Activated T-helper 1 cell treated with anti-CD3 and anti-CD28 coated beads, Interleukin-12 subunit alpha, Interleukin-12 subunit beta, Interleukin-2, Interleukin-4 antibody, amounts not matched to agents 30 ng/mL and 10 ng/mL and 1 ng/mL, durations not matched to agents 14 hours and 24 hours and 36 hours (primary cell): ENCODE data around the gene HMG20B. TPM values are rescaled to one million over a fixed set of nuclear protein-coding genes. Genes with fewer than 3 reads are reported as not detected.
A peak's percentile ranks its signal among the peaks of the same experiment; 100 is the strongest.

Experiments used
- DNase-seq: peaks from one replicate; pipeline ENCODE4 v3.0.0; 2021; ENCODE audit warnings: low spot score
- H3K27ac Mint-ChIP-seq: one replicate; pipeline ENCODE4 v1.8.0; 2021; ENCODE audit warnings: mild to moderate bottlenecking, mixed read lengths
- H3K27me3 Mint-ChIP-seq: one replicate; pipeline ENCODE4 v1.8.0; 2022; ENCODE audit warnings: mild to moderate bottlenecking, moderate library complexity, mixed read lengths; ENCODE audit not compliant: insufficient read depth
- H3K36me3 Mint-ChIP-seq: one replicate; pipeline ENCODE4 v1.8.0; 2021; ENCODE audit warnings: low read depth, mixed read lengths
- H3K4me1 Mint-ChIP-seq: one replicate; pipeline ENCODE4 v1.8.0; 2021; ENCODE audit warnings: low read depth, mixed read lengths
- H3K4me3 Mint-ChIP-seq: one replicate; pipeline ENCODE4 v1.8.0; 2021; ENCODE audit warnings: mild to moderate bottlenecking, moderate library complexity, mixed read lengths
- H3K9me3 Mint-ChIP-seq: one replicate; pipeline ENCODE4 v1.8.0; 2021; ENCODE audit warnings: mixed read lengths
- intact Hi-C: fragments of 100-400 bp; cut with micrococcal nuclease; formaldehyde crosslinking; loops from one replicate; pipeline ENCODE4 v1.15.1; 2024
- total RNA-seq: library from RNA; stranded (reverse); gene quantifications from 2 replicates; pipeline ENCODE4 v1.2.3, GENCODE V29; 2022

HMG20B gene
- total RNA-seq, 1 donor from 2014 or later = 56.4 TPM

DNA sequence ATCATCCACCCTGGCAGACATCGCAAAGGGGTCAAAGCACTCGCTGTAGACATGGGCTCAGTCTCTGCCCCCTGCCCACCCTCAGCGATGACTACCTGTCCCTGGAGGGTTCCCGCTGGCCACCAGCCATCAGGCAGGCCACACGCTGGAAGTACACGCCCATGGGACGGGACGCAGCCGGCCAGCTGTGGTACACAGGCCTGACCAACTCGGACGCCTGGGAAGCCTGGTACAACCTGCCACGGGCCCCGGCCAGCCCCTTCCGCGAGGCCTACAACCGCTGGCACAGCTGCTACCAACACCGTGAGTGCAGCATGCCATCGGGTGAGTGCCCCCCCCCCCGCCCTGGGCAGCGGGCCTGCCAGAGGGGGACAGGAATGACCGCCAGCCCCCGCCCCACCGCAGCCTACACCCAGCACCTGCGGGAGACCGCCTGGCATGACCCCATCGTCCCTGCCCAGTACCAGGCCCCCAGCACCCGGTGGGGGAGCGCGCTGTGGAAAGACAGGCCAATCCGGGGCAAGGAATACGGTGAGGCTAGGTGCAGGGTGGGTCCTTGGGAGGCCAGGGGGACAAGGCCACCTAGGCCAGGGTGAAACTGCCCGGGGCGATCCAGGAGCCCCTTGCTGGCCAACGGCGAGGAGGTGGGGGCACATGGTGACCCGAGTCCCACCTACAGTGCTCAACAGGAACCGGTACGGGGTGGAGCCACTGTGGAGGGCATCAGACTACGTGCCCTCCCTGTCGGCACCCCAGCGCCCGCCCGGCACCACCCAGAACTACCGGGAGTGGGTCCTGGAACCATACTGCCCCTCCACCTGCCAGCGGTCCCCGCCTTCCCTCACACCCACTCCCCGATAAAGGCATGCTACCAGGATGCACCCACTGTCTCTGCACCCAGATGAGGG lies 29.3 kb upstream of the HMG20B start:
- intact Hi-C loops = no loop called here
- no peaks in the 10 kb centered on the region for H3K27me3 Mint-ChIP-seq

DNA sequence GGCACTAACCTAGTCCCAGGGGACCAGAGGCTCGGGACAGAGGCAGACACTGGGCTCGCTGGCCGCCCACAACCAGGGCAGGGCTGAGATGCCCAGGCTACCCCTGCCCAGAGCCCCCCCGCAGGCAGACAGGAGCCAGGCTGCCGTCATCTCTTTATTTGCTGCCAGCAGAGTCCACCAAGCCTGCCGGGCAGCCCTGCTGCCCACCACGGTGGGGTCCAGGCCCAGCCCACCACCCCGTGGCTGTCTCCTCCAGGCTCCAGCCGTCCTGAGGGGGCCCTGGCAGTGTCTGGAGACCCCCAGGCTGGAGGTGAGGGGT lies 28.7 kb upstream of the HMG20B start:
- H3K27me3 Mint-ChIP-seq = no peaks in the 10 kb centered on the region
- no peak overlapping the region for H3K27ac Mint-ChIP-seq
- H3K36me3 Mint-ChIP-seq = peaks cover 14% of the 10 kb centered on the region
- no peaks in the 10 kb centered on the region for H3K4me1 Mint-ChIP-seq
- H3K4me3 Mint-ChIP-seq = no peak overlapping the region
- no peak for DNase-seq
- H3K9me3 Mint-ChIP-seq = no peaks in the 10 kb centered on the region
- intact Hi-C loops = no loop called here

More for the DNA sequence above, 29.3 kb upstream of the HMG20B start:
- Mint-ChIP-seq H3K36me3 (peaks cover 14% of the 10 kb centered on the region), H3K27ac (no peak overlapping the region), H3K4me1 (no peaks in the 10 kb centered on the region), H3K9me3 (no peaks in the 10 kb centered on the region), H3K4me3 (no peak overlapping the region)
- DNase-seq = no peak

DNA sequence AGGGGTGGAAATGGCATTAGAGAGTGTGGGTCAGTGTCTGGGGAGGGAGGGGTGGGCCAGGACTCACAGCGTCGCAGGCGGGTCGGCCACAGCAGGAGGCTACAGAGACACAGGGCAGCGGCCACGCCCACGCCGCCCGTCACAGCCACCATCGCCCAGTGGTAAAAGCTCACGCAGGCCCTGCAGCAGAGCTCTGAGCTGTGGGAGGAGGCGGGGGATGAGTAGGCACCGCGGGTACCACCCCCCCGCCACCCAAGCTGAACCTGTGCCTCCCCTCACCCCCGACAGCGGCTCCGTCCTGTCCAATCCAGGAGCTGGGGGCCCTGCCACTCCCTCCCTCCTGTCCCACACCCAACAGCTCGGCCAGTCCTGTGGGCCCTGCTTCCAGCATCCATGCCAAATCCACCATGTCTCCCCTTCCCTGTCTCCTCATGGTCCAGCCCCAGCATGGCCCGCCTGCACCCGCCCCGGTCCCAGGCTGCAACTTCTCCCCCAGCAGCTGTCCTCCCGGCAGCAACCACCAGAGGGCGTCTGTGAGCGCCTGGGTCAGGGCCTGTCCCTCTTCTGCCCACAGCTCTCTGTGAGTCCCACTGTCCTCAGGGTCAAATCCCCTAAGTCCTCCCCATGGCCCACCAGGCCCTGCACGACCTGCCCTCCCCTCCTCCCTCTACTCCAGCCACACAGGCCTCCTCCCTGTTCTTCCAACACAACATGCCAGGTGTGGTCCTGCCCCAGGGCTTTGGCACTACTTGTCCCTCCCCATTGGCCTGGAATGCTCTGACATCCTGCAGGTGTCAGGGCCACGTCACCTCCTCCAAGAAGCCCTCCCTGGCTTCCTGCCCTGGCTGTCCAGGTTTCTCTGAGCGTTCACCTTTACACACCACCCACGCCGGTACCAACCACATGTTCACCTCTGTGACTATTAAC lies 27.7 kb upstream of the HMG20B start:
- intact Hi-C loops = loop anchor here (1.0 kb wide), 1 partner anchor 161 kb away; no protein-coding TSS in a partner anchor
- H3K27ac Mint-ChIP-seq = peak overlapping the region; percentile 5
- H3K9me3 Mint-ChIP-seq = no peaks in the 10 kb centered on the region
- H3K27me3 Mint-ChIP-seq = no peaks in the 10 kb centered on the region
- no peak overlapping the region for H3K4me3 Mint-ChIP-seq
- H3K36me3 Mint-ChIP-seq = peaks cover 10% of the 10 kb centered on the region
- peak; percentile 66 for DNase-seq
- no peaks in the 10 kb centered on the region for H3K4me1 Mint-ChIP-seq

DNA sequence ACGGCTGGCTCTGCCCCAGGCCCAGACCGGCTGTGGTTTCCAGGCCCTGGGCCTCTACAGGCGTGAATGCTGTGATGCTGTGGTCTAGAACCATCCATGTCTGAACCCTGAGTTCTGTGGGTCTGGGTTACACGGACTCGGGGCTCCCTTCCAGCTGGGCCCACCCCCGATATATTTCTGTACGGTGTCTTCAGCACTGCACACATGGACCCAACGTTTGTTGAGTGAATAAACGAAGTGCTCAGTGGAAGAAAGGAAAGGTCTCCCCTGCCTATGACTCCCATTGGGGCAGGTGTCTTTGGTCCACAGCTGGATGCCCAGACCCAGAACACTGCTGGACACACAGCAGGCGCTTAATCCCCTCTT lies 27.1 kb upstream of the HMG20B start:
- no peak overlapping the region for H3K4me3 Mint-ChIP-seq

DNA sequence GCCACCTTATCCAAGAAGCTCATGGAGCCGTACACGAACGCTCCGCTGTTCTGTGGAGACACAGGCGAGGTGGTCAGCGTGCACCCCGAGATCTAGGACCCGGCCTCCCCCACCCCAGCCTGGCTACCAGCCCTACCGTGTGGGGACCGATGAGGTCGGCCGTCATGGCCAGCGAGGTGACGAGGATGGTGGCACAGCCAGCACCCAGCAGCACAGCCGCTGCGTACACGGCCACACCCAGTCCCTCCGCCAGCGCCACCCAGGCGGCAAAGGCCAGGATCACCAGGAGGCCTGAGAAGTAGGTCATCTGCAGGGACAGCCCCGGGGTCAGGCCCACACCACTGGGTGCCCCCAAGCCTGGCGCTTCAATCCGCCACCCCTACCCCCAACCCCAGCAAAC lies 26.6 kb upstream of the HMG20B start:
- intact Hi-C loops = no loop called here
- no peak overlapping the region for H3K27ac Mint-ChIP-seq
- peaks cover 10% of the 10 kb centered on the region for H3K36me3 Mint-ChIP-seq
- no peaks in the 10 kb centered on the region for H3K4me1 Mint-ChIP-seq
- H3K4me3 Mint-ChIP-seq = no peak overlapping the region
- DNase-seq = no peak
- no peaks in the 10 kb centered on the region for H3K27me3 Mint-ChIP-seq
- no peaks in the 10 kb centered on the region for H3K9me3 Mint-ChIP-seq

More for the DNA sequence above, 27.1 kb upstream of the HMG20B start:
- no peaks in the 10 kb centered on the region for H3K27me3 Mint-ChIP-seq
- no peaks in the 10 kb centered on the region for H3K4me1 Mint-ChIP-seq
- intact Hi-C loops = loop anchor here (1.0 kb wide), 1 partner anchor 161 kb away; no protein-coding TSS in a partner anchor
- no peak for DNase-seq
- no peaks in the 10 kb centered on the region for H3K9me3 Mint-ChIP-seq
- peaks cover 10% of the 10 kb centered on the region for H3K36me3 Mint-ChIP-seq
- H3K27ac Mint-ChIP-seq = peak overlapping the region; percentile 5

DNA sequence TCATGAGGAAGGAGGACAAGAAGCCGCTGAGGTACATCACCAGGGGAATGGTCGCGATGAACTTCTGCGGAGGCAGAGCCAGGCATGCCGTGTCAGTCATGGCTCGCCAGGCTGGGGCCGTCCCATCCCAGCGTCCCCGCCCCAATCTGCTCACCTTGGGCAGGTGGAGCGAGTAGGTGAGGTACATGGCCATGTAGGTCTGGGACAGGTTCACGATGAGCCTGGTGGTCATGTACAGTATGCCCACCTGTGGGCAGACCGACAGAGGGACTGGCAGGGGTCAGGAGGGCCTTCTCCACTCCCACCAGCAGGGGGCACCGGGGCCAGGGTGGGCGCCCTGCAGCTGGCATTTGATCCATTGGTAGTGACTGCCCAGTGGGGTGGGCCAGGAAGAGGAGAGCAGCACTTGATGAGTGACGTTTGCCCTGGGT lies 25.4 kb upstream of the HMG20B start:
- DNase-seq = no peak
- Mint-ChIP-seq H3K4me3 (no peak overlapping the region), H3K27ac (no peak overlapping the region), H3K4me1 (peaks cover 4% of the 10 kb centered on the region), H3K36me3 (peaks cover 10% of the 10 kb centered on the region), H3K9me3 (no peaks in the 10 kb centered on the region), H3K27me3 (no peaks in the 10 kb centered on the region)
- intact Hi-C loops = no loop called here

DNA sequence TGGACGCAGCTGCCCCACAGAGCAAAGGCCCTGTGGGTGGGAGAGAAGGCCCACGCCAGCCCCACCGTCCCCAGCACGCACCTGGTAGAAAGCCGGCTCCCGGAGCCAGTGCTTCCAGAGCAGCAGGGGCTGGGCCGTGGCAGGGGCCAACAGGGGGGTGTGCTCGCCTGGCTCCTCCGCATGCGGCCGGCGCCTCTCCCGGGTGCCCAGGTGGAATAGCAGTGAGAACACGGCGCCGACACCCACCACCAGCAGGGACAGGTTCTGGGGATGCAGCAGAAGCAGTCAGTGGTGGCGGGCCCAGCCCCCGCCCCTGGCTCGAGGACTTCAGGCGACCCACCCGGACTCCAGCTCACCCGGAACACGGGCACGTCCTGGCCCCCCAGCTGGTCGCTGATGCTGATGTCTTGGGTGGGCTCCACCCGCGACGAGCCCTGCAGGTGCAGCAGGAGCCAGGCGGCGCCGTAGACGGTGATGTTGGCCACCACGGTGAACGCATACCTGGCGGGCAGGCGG lies 24.9 kb upstream of the HMG20B start:
- Mint-ChIP-seq H3K4me3 (no peak overlapping the region), H3K36me3 (peaks cover 10% of the 10 kb centered on the region), H3K27me3 (no peaks in the 10 kb centered on the region), H3K27ac (no peak overlapping the region), H3K4me1 (peaks cover 4% of the 10 kb centered on the region), H3K9me3 (no peaks in the 10 kb centered on the region)
- intact Hi-C loops = no loop called here
- no peak for DNase-seq

DNA sequence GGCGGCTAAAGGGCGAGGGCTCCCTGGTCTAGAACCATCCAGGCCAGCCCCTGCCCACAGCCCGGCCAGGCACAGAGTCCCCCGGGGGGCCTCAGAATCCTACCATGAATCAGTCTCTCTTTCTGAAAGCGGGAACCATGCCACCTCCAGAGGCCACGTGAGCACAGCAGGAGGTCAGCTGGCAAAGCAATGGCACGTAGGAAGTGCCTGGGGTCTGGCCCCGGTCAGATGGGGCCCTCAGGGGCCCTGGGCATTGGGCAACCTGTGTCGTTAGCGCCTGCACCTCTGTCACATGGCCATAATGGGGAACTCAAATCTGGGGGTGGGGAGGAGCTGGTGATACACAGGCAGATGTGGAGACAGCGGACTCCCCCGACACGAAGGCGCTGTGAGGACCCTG lies 24.1 kb upstream of the HMG20B start:
- no peaks in the 10 kb centered on the region for H3K9me3 Mint-ChIP-seq
- peak overlapping the region; percentile 73 for H3K27ac Mint-ChIP-seq
- peaks cover 4% of the 10 kb centered on the region for H3K4me1 Mint-ChIP-seq
- no peaks in the 10 kb centered on the region for H3K27me3 Mint-ChIP-seq
- H3K4me3 Mint-ChIP-seq = no peak overlapping the region
- H3K36me3 Mint-ChIP-seq = peaks cover 10% of the 10 kb centered on the region
- intact Hi-C loops = no loop called here
- DNase-seq = no peak

DNA sequence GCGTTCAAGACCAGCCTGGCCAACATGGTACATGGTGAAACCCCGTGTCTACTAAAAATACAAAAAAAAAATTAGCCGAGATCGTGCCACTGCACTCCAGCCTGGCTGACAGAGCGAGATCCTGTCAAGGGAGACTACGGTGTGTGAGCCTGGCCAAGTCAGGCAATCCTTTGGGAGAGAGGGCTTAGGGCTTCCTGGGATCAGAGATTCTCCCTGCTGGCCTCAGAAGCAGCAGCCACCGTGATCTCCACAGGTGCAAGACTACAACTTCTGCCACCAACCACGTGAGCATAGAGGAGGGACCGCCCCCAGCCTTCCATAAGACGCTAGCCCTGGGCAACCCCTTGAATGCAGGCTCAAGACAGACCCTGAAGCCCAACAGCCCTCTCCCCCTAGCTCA lies 22.9 kb upstream of the HMG20B start:
- Mint-ChIP-seq H3K36me3 (peaks cover 10% of the 10 kb centered on the region), H3K4me3 (no peak overlapping the region), H3K27me3 (no peaks in the 10 kb centered on the region), H3K9me3 (no peaks in the 10 kb centered on the region), H3K4me1 (peaks cover 10% of the 10 kb centered on the region), H3K27ac (no peak overlapping the region)
- intact Hi-C loops = no loop called here
- DNase-seq = no peak

DNA sequence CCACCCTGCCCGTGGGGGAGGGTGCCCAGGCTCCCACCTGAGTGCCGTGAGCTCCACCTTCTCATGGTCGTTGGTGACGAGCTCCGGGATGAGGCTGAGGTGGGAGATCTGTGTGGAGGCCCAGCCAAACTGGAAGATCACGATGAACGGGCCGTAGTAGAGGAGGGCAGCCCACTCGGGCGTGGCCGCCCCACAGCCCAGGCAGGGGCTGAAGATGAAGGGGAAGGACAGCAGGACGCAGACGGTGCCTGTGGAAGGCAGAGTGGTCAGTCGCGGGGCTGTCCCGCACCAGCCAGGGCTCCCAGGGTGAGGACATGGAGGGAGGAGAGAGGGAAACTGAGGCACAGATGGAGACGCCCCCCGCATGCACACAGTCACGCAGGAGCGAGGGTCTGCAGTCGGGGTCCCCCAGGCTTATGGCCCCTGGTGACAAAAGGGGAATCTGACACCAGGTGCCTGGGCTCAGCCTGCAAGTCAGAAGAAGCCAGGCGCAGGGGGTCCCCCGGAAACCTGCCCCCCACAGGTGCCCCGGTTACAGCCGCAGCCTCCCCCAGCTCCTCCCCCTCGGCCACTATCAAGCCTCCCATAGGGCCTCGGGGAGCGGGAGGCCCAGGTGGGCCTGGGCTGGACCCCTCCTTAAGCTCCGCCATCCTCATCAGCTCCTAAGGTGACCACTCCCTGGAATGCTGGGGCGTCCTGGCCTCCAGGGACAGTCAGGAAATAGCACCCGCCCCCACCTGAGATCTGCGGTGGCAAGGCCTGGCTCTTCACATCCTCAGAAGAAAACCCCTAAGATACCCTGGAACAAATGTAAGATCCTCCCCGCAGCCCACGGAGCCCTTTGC lies 21.6 kb upstream of the HMG20B start:
- H3K27ac Mint-ChIP-seq = peak overlapping the region; percentile 29
- no peaks in the 10 kb centered on the region for H3K27me3 Mint-ChIP-seq
- DNase-seq = no peak
- H3K4me1 Mint-ChIP-seq = peaks cover 23% of the 10 kb centered on the region
- no peaks in the 10 kb centered on the region for H3K9me3 Mint-ChIP-seq
- intact Hi-C loops = no loop called here
- peaks cover 8% of the 10 kb centered on the region for H3K36me3 Mint-ChIP-seq
- H3K4me3 Mint-ChIP-seq = no peak overlapping the region

DNA sequence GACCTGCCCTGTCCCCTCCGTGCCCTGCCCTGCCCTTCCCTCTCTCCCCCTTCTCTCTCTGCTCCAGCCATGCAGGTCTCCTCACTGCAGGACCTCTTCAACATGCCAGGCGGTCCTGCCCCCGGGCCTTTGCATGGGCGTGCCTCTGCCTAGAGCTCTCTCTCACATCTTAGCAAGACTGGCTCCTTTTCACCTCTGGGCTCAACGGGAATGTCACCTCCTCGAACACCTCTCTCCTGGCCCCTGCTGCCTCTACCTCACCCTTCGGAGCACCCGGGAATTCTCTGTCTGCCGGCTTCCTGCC lies 21.0 kb upstream of the HMG20B start:
- Mint-ChIP-seq H3K27me3 (no peaks in the 10 kb centered on the region), H3K4me3 (no peak overlapping the region), H3K4me1 (peaks cover 29% of the 10 kb centered on the region), H3K9me3 (no peaks in the 10 kb centered on the region), H3K27ac (peak overlapping the region; percentile 29), H3K36me3 (peaks cover 11% of the 10 kb centered on the region)
- no peak for DNase-seq
- intact Hi-C loops = no loop called here

DNA sequence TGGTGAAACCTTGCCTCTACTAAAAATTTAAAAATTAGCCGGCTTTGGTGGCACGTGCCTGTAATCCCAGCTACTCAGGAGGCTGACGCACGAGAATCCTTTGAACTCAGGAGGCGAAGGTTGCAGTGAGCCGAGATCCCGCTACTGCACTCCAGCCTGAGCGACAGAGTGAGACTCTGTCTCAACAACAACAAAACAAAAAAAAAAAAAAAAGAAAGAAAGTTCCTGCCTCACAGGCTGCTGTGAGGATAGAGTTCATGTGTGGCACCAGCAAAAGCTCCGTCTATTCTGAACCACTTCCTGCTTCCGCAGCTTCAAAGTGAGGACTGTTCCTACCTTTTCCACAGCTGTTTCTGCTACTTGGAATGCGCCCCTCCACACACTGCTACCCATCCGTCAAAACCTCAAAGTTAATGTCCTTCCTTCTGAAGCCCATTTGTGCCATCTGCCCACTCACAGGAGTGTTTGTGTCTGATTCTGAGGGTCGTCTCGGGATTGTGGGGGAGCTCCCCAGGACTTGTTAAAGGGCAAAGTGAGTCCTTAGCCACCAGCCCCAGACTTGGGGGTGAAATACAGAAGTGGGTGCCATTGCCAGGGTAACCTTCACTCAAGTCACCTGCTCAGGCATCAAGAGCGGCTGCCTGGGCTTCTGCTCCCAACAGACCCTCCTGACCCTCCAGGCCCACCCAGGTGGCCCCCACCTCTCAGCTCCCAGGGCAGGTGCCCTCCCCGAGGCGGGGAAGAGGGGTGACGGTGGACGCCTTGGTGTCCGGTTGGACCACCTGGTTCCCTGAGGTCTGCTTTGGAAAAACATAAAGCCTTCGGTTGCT lies 18.3 kb upstream of the HMG20B start:
- Mint-ChIP-seq H3K4me3 (peak overlapping the region; percentile 96), H3K36me3 (peaks cover 12% of the 10 kb centered on the region), H3K9me3 (no peaks in the 10 kb centered on the region), H3K27ac (peak overlapping the region; percentile 63), H3K4me1 (peaks cover 36% of the 10 kb centered on the region), H3K27me3 (no peaks in the 10 kb centered on the region)
- DNase-seq = peak; percentile 42
- intact Hi-C loops = loop anchor here (5.0 kb wide), 1 partner anchor 208 kb away; the partner anchor contains the start of genes APBA3 and MRPL54
